ENCODE results near the gene ADD2. TPM values are rescaled to one million over a fixed set of nuclear protein-coding genes. Genes with fewer than 3 reads are reported as not detected.

The ADD2 gene
- total RNA-seq, 3 donors from 2014 or later: 4.8 to 13.7 (median 8.0) TPM

- Mint-ChIP-seq H3K9me3 (peaks cover 7% of the 10 kb centered on the region), H3K4me1 (ENCODE audit: low read depth) (no peaks in the 10 kb centered on the region), H3K36me3 (ENCODE audit: insufficient read depth) (no peaks in the 10 kb centered on the region), H3K27me3 (ENCODE audit: low read depth) (peaks cover 22% of the 10 kb centered on the region), H3K4me3 (no peak overlapping the region)
- DNase-seq (no peak), ATAC-seq (no peak)
Observed at GRCh38 chr2:70796262-70796661, 28.3 kb upstream of the ADD2 start.

- ATAC-seq (no peak), DNase-seq (no peak)
- Mint-ChIP-seq H3K9me3 (peaks cover 7% of the 10 kb centered on the region), H3K4me3 (no peak overlapping the region), H3K36me3 (ENCODE audit: insufficient read depth) (no peaks in the 10 kb centered on the region), H3K4me1 (ENCODE audit: low read depth) (peaks cover 3% of the 10 kb centered on the region), H3K27me3 (ENCODE audit: low read depth) (peaks cover 27% of the 10 kb centered on the region)
Observed at GRCh38 chr2:70795164-70795995, 27.4 kb upstream of the ADD2 start.

- Mint-ChIP-seq H3K4me3 (no peak overlapping the region), H3K27me3 (ENCODE audit: low read depth) (peaks cover 38% of the 10 kb centered on the region), H3K4me1 (ENCODE audit: low read depth) (peaks cover 9% of the 10 kb centered on the region), H3K36me3 (ENCODE audit: insufficient read depth) (no peaks in the 10 kb centered on the region), H3K9me3 (no peaks in the 10 kb centered on the region)
- DNase-seq (no peak), ATAC-seq (no peak)
Observed at GRCh38 chr2:70793450-70793849, 25.4 kb upstream of the ADD2 start.

- Mint-ChIP-seq H3K9me3 (no peaks in the 10 kb centered on the region), H3K4me3 (peak within 1 kb of the TSS; percentile 66), H3K4me1 (ENCODE audit: low read depth) (peaks cover 12% of the 10 kb centered on the region), H3K27me3 (ENCODE audit: low read depth) (peaks cover 53% of the 10 kb centered on the region), H3K36me3 (ENCODE audit: insufficient read depth) (no peaks in the 10 kb centered on the region)
- peak; percentile 8 to 21 for ATAC-seq
- no peak for DNase-seq
Observed at GRCh38 chr2:70790136-70790828, 22.3 kb upstream of the ADD2 start, which contains the start of gene FIGLA. TSS of gene FIGLA (minus strand) at chr2:70790643. CDS start at chr2:70790638, 5 bp downstream.

GRCh38 chr2:70789304-70790135 is 21.5 kb upstream of the ADD2 start:
- Mint-ChIP-seq H3K4me3 (peak overlapping the region; percentile 66), H3K4me1 (ENCODE audit: low read depth) (peaks cover 14% of the 10 kb centered on the region), H3K36me3 (ENCODE audit: insufficient read depth) (no peaks in the 10 kb centered on the region), H3K27me3 (ENCODE audit: low read depth) (peaks cover 53% of the 10 kb centered on the region), H3K9me3 (no peaks in the 10 kb centered on the region)
- DNase-seq: peak; percentile 66
- ATAC-seq: peak; percentile 79

- Mint-ChIP-seq H3K4me1 (ENCODE audit: low read depth) (peaks cover 11% of the 10 kb centered on the region), H3K4me3 (no peak overlapping the region), H3K36me3 (ENCODE audit: insufficient read depth) (no peaks in the 10 kb centered on the region), H3K27me3 (ENCODE audit: low read depth) (peaks cover 36% of the 10 kb centered on the region), H3K9me3 (no peaks in the 10 kb centered on the region)
- DNase-seq (peak; percentile 29), ATAC-seq (peak; percentile 68 to 76)
Observed at GRCh38 chr2:70785137-70785911, 17.3 kb upstream of the ADD2 start.

GRCh38 chr2:70784320-70784719 is 16.3 kb upstream of the ADD2 start:
- Mint-ChIP-seq H3K9me3 (no peaks in the 10 kb centered on the region), H3K4me1 (ENCODE audit: low read depth) (peaks cover 5% of the 10 kb centered on the region), H3K4me3 (no peak overlapping the region), H3K27me3 (ENCODE audit: low read depth) (peaks cover 28% of the 10 kb centered on the region), H3K36me3 (ENCODE audit: insufficient read depth) (no peaks in the 10 kb centered on the region)
- DNase-seq (no peak), ATAC-seq (no peak)

GRCh38 chr2:70779911-70780545 is 12.0 kb upstream of the ADD2 start:
- Mint-ChIP-seq H3K27me3 (ENCODE audit: low read depth) (peaks cover 19% of the 10 kb centered on the region), H3K4me1 (ENCODE audit: low read depth) (no peaks in the 10 kb centered on the region), H3K36me3 (ENCODE audit: insufficient read depth) (no peaks in the 10 kb centered on the region)

GRCh38 chr2:70779491-70779890 is 11.5 kb upstream of the ADD2 start:
- no peak for ATAC-seq
- peaks cover 19% of the 10 kb centered on the region for H3K27me3 Mint-ChIP-seq (ENCODE audit: low read depth)
- H3K4me1 Mint-ChIP-seq (ENCODE audit: low read depth): no peaks in the 10 kb centered on the region
- no peaks in the 10 kb centered on the region for H3K36me3 Mint-ChIP-seq (ENCODE audit: insufficient read depth)
- DNase-seq: no peak
- H3K9me3 Mint-ChIP-seq: no peaks in the 10 kb centered on the region
- no peak overlapping the region for H3K4me3 Mint-ChIP-seq

More at GRCh38 chr2:70779911-70780545, 12.0 kb upstream of the ADD2 start:
- H3K4me3 Mint-ChIP-seq: no peak overlapping the region
- DNase-seq (no peak), ATAC-seq (no peak)
- no peaks in the 10 kb centered on the region for H3K9me3 Mint-ChIP-seq

GRCh38 chr2:70778676-70779075 is 10.7 kb upstream of the ADD2 start:
- Mint-ChIP-seq H3K4me3 (no peak overlapping the region), H3K9me3 (no peaks in the 10 kb centered on the region), H3K36me3 (ENCODE audit: insufficient read depth) (no peaks in the 10 kb centered on the region), H3K4me1 (ENCODE audit: low read depth) (no peaks in the 10 kb centered on the region), H3K27me3 (ENCODE audit: low read depth) (peaks cover 22% of the 10 kb centered on the region)
- no peak for DNase-seq
- no peak for ATAC-seq

GRCh38 chr2:70777450-70777849 is 9.4 kb upstream of the ADD2 start:
- DNase-seq: no peak
- Mint-ChIP-seq H3K27me3 (ENCODE audit: low read depth) (peaks cover 34% of the 10 kb centered on the region), H3K9me3 (no peaks in the 10 kb centered on the region), H3K36me3 (ENCODE audit: insufficient read depth) (peaks cover 2% of the 10 kb centered on the region), H3K4me3 (no peak overlapping the region), H3K4me1 (ENCODE audit: low read depth) (no peaks in the 10 kb centered on the region)
- ATAC-seq: no peak

- Mint-ChIP-seq H3K4me1 (ENCODE audit: low read depth) (no peaks in the 10 kb centered on the region), H3K36me3 (ENCODE audit: insufficient read depth) (peaks cover 2% of the 10 kb centered on the region), H3K9me3 (no peaks in the 10 kb centered on the region), H3K27me3 (ENCODE audit: low read depth) (peaks cover 36% of the 10 kb centered on the region), H3K4me3 (no peak overlapping the region)
- DNase-seq: no peak
- ATAC-seq: no peak
Observed at GRCh38 chr2:70776266-70776665, 8.3 kb upstream of the ADD2 start.

- Mint-ChIP-seq H3K36me3 (ENCODE audit: insufficient read depth) (peaks cover 2% of the 10 kb centered on the region), H3K4me1 (ENCODE audit: low read depth) (no peaks in the 10 kb centered on the region), H3K27me3 (ENCODE audit: low read depth) (peaks cover 35% of the 10 kb centered on the region), H3K4me3 (no peak overlapping the region), H3K9me3 (no peaks in the 10 kb centered on the region)
- no peak for DNase-seq
- no peak for ATAC-seq
Observed at GRCh38 chr2:70775141-70775540, 7.1 kb upstream of the ADD2 start.
